Measurements from ENCODE around the gene GBF1.

GBF1 gene

DNA sequence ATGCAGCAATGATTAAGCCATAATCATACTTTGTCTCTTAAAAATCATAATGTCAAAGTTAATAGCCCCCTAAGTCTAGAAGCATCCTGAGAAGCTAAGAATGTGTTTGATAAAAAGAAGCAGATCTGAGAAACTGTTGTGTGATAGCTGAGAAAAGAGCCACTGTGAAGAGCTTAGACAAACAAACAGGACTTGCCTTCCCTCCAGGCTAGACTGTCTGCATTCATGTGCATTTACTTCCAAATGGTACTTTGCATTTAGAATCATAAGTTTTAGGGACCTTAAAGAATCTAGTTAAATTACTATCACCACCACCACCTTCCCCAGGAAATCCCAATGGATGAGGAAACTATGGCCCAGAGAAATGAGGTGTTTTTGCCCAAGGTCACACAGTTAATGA, 87.4 kb downstream of the GBF1 start:
- no peaks in the 10 kb centered on the region for H3K4me1 ChIP-seq (ENCODE audit: low read length)
- no peak overlapping the region for H3K4me3 ChIP-seq (ENCODE audit: low read length)
- H3K9ac ChIP-seq (ENCODE audit: low read length) = no peak overlapping the region
- no peaks in the 10 kb centered on the region for H3K36me3 ChIP-seq (replicated peaks; ENCODE audit: low read depth, low read length)
- H3K79me2 ChIP-seq (ENCODE audit: low read length) = no peaks in the 10 kb centered on the region; the same call in 1 of the 2 replicates
- no peaks in the 10 kb centered on the region for H3K27me3 ChIP-seq (ENCODE audit: low read depth, low read length)
- no peak overlapping the region for H3K27ac ChIP-seq (ENCODE audit: low read length)
- no peak for TF ChIP-seq EZH2phosphoT487 (IDR thresholded peaks at IDR 0.05; ENCODE audit: low read depth)
- TF ChIP-seq, protein P1, sequence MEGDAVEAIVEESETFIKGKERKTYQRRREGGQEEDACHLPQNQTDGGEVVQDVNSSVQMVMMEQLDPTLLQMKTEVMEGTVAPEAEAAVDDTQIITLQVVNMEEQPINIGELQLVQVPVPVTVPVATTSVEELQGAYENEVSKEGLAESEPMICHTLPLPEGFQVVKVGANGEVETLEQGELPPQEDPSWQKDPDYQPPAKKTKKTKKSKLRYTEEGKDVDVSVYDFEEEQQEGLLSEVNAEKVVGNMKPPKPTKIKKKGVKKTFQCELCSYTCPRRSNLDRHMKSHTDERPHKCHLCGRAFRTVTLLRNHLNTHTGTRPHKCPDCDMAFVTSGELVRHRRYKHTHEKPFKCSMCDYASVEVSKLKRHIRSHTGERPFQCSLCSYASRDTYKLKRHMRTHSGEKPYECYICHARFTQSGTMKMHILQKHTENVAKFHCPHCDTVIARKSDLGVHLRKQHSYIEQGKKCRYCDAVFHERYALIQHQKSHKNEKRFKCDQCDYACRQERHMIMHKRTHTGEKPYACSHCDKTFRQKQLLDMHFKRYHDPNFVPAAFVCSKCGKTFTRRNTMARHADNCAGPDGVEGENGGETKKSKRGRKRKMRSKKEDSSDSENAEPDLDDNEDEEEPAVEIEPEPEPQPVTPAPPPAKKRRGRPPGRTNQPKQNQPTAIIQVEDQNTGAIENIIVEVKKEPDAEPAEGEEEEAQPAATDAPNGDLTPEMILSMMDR (IDR thresholded peaks at IDR 0.05; ENCODE audit: low read depth, low read length) = no peak
- peaks cover 4% of the 10 kb centered on the region; the same call in 1 of the 2 replicates for H4K20me1 ChIP-seq (ENCODE audit: insufficient read depth, low read length)
- H2AFZ ChIP-seq (ENCODE audit: low read depth, low read length) = no peak overlapping the region
- no peak overlapping the region for H3K4me2 ChIP-seq (ENCODE audit: low read length)
- no peaks in the 10 kb centered on the region for H3K9me3 ChIP-seq (ENCODE audit: insufficient read depth, low read length)

DNA sequence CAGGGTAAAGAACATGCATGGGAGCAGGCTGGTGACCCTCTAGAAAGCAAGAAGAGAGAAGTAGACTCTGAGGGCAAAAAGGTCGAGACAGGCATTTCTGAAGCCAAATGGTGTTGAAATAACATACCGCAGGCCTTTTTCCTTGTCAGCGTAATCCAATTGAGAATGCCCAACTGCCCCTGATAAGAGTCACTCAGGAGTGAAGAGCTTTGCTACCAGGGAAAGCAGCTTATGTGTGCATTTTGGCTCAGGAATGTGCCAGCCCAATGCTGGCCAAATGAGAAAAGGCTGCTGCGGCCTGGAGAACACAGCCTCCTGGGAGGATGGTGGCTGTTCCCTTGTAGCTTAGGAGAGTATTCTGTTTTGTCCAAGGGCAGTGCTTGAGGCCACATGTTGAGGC, 88.8 kb downstream of the GBF1 start:
- no peaks in the 10 kb centered on the region for H3K36me3 ChIP-seq (replicated peaks; ENCODE audit: low read depth, low read length)
- H3K27ac ChIP-seq (ENCODE audit: low read length) = no peak overlapping the region
- no peaks in the 10 kb centered on the region for H3K9me3 ChIP-seq (ENCODE audit: insufficient read depth, low read length)
- H3K79me2 ChIP-seq (ENCODE audit: low read length) = no peaks in the 10 kb centered on the region
- H3K4me2 ChIP-seq (ENCODE audit: low read length) = no peak overlapping the region
- H3K4me1 ChIP-seq (ENCODE audit: low read length) = no peaks in the 10 kb centered on the region
- H3K27me3 ChIP-seq (ENCODE audit: low read depth, low read length) = no peaks in the 10 kb centered on the region
- no peak overlapping the region for H2AFZ ChIP-seq (ENCODE audit: low read depth, low read length)
- H4K20me1 ChIP-seq (ENCODE audit: insufficient read depth, low read length) = peaks cover under 1% of the 10 kb centered on the region; the same call in 1 of the 2 replicates
- no peak overlapping the region for H3K4me3 ChIP-seq (ENCODE audit: low read length)
- TF ChIP-seq, protein P1 (IDR thresholded peaks at IDR 0.05; ENCODE audit: low read depth, low read length) = no peak
- no peak for TF ChIP-seq EZH2phosphoT487 (IDR thresholded peaks at IDR 0.05; ENCODE audit: low read depth)
- no peak overlapping the region for H3K9ac ChIP-seq (ENCODE audit: low read length)

DNA sequence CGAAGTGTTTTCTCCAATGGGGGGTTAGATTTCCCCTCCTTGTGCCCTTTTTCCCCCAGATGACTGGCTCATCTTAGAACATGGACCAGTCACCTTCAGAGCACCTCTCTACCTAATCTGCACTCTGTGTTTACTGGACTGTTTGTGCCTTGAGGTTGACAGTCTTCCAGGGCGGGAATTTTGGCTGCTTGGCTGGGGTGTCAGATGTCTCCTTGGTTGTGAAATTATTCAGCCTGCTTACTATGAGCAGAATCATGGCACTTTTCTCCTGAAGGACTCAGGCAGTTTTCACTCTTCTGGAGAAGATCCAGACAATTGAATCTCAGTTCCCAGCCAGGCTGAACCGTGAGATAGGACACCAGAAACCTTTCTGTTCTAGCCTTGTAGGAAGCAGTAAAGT, 89.9 kb downstream of the GBF1 start:
- TF ChIP-seq EZH2phosphoT487 (IDR thresholded peaks at IDR 0.05; ENCODE audit: low read depth) = no peak
- TF ChIP-seq, protein P1 (IDR thresholded peaks at IDR 0.05; ENCODE audit: low read depth, low read length) = no peak
- H3K4me2 ChIP-seq (ENCODE audit: low read length) = no peak overlapping the region
- H3K4me1 ChIP-seq (ENCODE audit: low read length) = no peaks in the 10 kb centered on the region
- H3K9me3 ChIP-seq (ENCODE audit: insufficient read depth, low read length) = no peaks in the 10 kb centered on the region
- H2AFZ ChIP-seq (ENCODE audit: low read depth, low read length) = no peak overlapping the region
- H3K27me3 ChIP-seq (ENCODE audit: low read depth, low read length) = no peaks in the 10 kb centered on the region
- H3K79me2 ChIP-seq (ENCODE audit: low read length) = no peaks in the 10 kb centered on the region
- H4K20me1 ChIP-seq (ENCODE audit: insufficient read depth, low read length) = no peaks in the 10 kb centered on the region
- no peaks in the 10 kb centered on the region for H3K36me3 ChIP-seq (replicated peaks; ENCODE audit: low read depth, low read length)
- no peak overlapping the region for H3K9ac ChIP-seq (ENCODE audit: low read length)
- H3K4me3 ChIP-seq (ENCODE audit: low read length) = no peak overlapping the region
- H3K27ac ChIP-seq (ENCODE audit: low read length) = no peak overlapping the region

DNA sequence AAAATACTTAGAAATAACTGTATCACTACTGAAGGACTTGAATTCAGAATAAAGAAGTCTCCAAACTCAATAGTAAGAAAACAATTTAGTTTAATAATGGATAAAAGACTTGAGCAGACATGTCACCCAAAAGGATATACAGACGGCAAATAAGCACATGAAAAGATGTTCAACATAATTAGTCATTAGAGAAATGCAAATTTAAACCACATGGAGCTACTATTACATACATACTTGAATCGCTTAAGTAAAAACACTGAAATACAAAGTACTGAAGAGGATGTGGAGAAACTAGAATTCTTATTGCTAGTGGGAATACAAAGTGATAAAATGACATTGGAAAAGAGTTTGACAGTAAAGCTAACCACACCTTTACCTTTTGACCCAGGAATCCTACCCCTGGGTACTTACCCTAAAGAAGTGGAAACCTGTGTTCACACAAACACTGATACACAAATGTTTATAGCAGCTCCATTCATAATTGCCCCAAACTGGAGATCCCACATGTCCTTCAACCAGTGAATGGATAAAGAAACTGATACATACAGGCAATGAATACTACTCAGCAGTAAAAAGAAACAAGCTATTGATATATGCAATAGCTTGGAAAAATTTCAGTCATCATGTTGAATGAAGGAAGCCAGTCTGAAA, 95.8 kb downstream of the GBF1 start:
- no peak overlapping the region for H3K9ac ChIP-seq (ENCODE audit: low read length)
- no peak overlapping the region for H3K27ac ChIP-seq (ENCODE audit: low read length)
- no peaks in the 10 kb centered on the region for H3K9me3 ChIP-seq (ENCODE audit: insufficient read depth, low read length)
- TF ChIP-seq, protein P1 (IDR thresholded peaks at IDR 0.05; ENCODE audit: low read depth, low read length) = no peak
- no peak for TF ChIP-seq EZH2phosphoT487 (IDR thresholded peaks at IDR 0.05; ENCODE audit: low read depth)
- H3K4me3 ChIP-seq (ENCODE audit: low read length) = no peak overlapping the region
- H3K4me1 ChIP-seq (ENCODE audit: low read length) = no peaks in the 10 kb centered on the region
- H3K27me3 ChIP-seq (ENCODE audit: low read depth, low read length) = no peaks in the 10 kb centered on the region
- H3K36me3 ChIP-seq (replicated peaks; ENCODE audit: low read depth, low read length) = no peaks in the 10 kb centered on the region
- no peak overlapping the region for H3K4me2 ChIP-seq (ENCODE audit: low read length)
- H3K79me2 ChIP-seq (ENCODE audit: low read length) = no peaks in the 10 kb centered on the region
- no peak overlapping the region for H2AFZ ChIP-seq (ENCODE audit: low read depth, low read length)
- no peaks in the 10 kb centered on the region for H4K20me1 ChIP-seq (ENCODE audit: insufficient read depth, low read length)
